SU-DHL-6 (cell line): ENCODE measurements around the gene KRT14.
"Not testable (repeated sequence)": the region's sequence is repeated elsewhere in the genome, so short reads cannot be mapped to it uniquely, and the experiment has no call there.

Experiments
- H2AFZ ChIP-seq: fragments of 200-600 bp; sonication (generic); 2 replicates; pipeline ENCODE4 v1.6.1; 2014; ENCODE audit warnings: low read depth, mild to moderate bottlenecking, moderate library complexity, mixed read lengths, antibody characterized with exemption, low read length; ENCODE audit not compliant: severe bottlenecking
- H3F3A ChIP-seq: fragments of 200-600 bp; shearing (Covaris generic); 2 replicates; pipeline ENCODE4 v1.6.0; 2016; ENCODE audit warnings: antibody characterized with exemption, mild to moderate bottlenecking; ENCODE audit not compliant: insufficient read depth
- H3K27ac ChIP-seq: fragments of 200-600 bp; sonication (generic); 2 replicates; pipeline ENCODE4 v1.5.1; 2016; ENCODE audit warnings: low read depth, mild to moderate bottlenecking, low read length, moderate library complexity, mixed read lengths
- H3K27me3 ChIP-seq: fragments of 200-600 bp; sonication (generic), shearing (Covaris generic); 2 replicates; pipeline ENCODE4 v1.6.0; 2014; ENCODE audit warnings: mild to moderate bottlenecking, low read length
- H3K36me3 ChIP-seq: fragments of 200-600 bp; sonication (generic); 2 replicates; pipeline ENCODE4 v1.6.1; 2014; ENCODE audit warnings: mild to moderate bottlenecking, low read length, mixed read lengths
- H3K4me2 ChIP-seq: fragments of 300-600, 200-600 bp; shearing (Covaris generic), sonication (generic); 2 replicates; pipeline ENCODE4 v1.6.0; 2014; ENCODE audit warnings: low read length, low read depth, mild to moderate bottlenecking; ENCODE audit not compliant: poor library complexity, severe bottlenecking
- H3K4me3 ChIP-seq: fragments of 200-600 bp; sonication (generic); 2 replicates; pipeline ENCODE4 v1.5.1; 2014; ENCODE audit warnings: antibody characterized with exemption, low read length, mild to moderate bottlenecking, mixed read lengths; ENCODE audit not compliant: insufficient read depth, poor library complexity, severe bottlenecking
- H3K79me2 ChIP-seq: fragments of 200-600 bp; sonication (generic); 2 replicates; pipeline ENCODE4 v1.6.1; 2014; ENCODE audit warnings: mild to moderate bottlenecking, low read length, moderate library complexity; ENCODE audit not compliant: insufficient read depth
- H3K9ac ChIP-seq: fragments of 200-600 bp; sonication (generic); 2 replicates; pipeline ENCODE4 v1.7.0; 2014; ENCODE audit warnings: mild to moderate bottlenecking, low read length
- H3K9me2 ChIP-seq: fragments of 200-600 bp; sonication (generic); replicated peaks from 2 replicates; pipeline ENCODE4 v1.6.1; 2014; ENCODE audit warnings: low read length; ENCODE audit not compliant: insufficient read depth
- H3K9me3 ChIP-seq: fragments of 200-600 bp; sonication (generic); 2 replicates; pipeline ENCODE4 v1.6.1; 2014; ENCODE audit warnings: low read length, mixed read lengths; ENCODE audit not compliant: insufficient read depth
- H4K20me1 ChIP-seq: fragments of 200-600 bp; sonication (generic); 2 replicates; pipeline ENCODE4 v1.6.1; 2014; ENCODE audit warnings: low read depth, mild to moderate bottlenecking, antibody characterized with exemption, low read length, moderate library complexity, mixed read lengths
- EZH2phosphoT487 ChIP-seq: fragments of 200-600 bp; sonication (generic), shearing (Covaris generic); conservative IDR thresholded peaks from 2 replicates; pipeline ENCODE4 v1.6.1; 2018; ENCODE audit warnings: mild to moderate bottlenecking, antibody characterized with exemption, low read length, moderate library complexity, mixed read lengths
- TF ChIP-seq, protein P1 (sequence below): fragments of 200-600 bp; sonication (generic); IDR thresholded peaks from one replicate; pipeline ENCODE4 v1.5.1; 2017; ENCODE audit warnings: antibody characterized with exemption, mild to moderate bottlenecking, low read length, moderate library complexity; ENCODE audit not compliant: insufficient read depth, poor library complexity, severe bottlenecking

KRT14 gene

DNA sequence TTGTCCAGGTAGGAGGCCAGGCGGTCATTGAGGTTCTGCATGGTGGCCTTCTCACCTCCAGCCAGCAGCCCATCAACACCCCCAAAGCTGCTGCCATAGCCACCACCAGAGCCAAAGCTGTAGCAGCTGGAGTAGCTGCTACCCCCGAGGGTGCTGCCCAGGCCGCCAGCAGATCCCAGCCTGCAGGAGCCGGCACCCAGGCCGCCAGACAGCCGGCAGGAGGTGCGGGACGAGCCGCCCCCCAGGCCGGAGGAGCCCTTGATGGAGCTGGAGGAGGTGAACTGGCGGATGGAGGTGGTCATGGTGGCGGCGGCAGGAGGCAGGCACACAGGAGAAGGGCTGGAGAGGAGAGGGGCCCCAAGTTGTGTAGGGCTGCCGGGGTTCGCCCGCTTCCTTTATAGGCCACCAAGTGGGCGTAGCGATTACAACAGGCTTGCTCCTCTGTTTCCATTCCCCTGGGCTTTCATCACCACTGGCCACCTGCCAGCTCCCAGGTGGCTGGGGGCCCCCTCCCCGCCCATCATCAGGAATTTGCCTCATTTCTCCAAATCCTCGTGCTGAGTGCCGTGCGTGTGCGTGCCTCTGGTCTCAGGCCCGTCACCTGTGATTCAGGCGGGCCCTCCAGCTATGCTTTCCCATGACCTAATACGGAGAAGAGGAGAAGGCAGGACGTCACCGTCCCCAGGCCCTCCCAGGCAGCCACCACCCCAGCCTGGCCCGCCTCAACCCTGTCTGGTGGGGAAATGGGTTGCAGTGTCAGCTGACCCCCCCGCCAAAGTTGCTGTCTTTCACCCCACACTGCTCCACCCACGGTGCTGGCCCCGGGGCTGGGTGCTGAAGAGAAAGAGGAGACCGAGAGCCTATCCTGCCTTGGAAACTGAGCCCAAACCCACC lies 37.8 kb upstream of the KRT14 start, which contains the start of gene KRT17:
Gene KRT17 (minus strand): TSS at position 368 of the 894 bp plus-strand sequence. CDS start 66 bp downstream, at position 302.
- H4K20me1 ChIP-seq: no peaks in the 10 kb centered on the region
- no peak for TF ChIP-seq EZH2phosphoT487
- TF ChIP-seq, protein P1, sequence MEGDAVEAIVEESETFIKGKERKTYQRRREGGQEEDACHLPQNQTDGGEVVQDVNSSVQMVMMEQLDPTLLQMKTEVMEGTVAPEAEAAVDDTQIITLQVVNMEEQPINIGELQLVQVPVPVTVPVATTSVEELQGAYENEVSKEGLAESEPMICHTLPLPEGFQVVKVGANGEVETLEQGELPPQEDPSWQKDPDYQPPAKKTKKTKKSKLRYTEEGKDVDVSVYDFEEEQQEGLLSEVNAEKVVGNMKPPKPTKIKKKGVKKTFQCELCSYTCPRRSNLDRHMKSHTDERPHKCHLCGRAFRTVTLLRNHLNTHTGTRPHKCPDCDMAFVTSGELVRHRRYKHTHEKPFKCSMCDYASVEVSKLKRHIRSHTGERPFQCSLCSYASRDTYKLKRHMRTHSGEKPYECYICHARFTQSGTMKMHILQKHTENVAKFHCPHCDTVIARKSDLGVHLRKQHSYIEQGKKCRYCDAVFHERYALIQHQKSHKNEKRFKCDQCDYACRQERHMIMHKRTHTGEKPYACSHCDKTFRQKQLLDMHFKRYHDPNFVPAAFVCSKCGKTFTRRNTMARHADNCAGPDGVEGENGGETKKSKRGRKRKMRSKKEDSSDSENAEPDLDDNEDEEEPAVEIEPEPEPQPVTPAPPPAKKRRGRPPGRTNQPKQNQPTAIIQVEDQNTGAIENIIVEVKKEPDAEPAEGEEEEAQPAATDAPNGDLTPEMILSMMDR: no peak
- H3K4me2 ChIP-seq: no peak within 1 kb of the TSS
- H3K9me3 ChIP-seq: no peaks in the 10 kb centered on the region
- H3K9ac ChIP-seq: no peak within 1 kb of the TSS
- H3F3A ChIP-seq: no peaks in the 10 kb centered on the region
- no peak within 1 kb of the TSS for H3K4me3 ChIP-seq
- H3K27me3 ChIP-seq: no peaks in the 10 kb centered on the region
- no peak within 1 kb of the TSS for H3K27ac ChIP-seq
- H3K9me2 ChIP-seq: no peaks in the 10 kb centered on the region
- no peaks in the 10 kb centered on the region for H3K36me3 ChIP-seq
- H3K79me2 ChIP-seq: no peaks in the 10 kb centered on the region
- no peak within 1 kb of the TSS for H2AFZ ChIP-seq

DNA sequence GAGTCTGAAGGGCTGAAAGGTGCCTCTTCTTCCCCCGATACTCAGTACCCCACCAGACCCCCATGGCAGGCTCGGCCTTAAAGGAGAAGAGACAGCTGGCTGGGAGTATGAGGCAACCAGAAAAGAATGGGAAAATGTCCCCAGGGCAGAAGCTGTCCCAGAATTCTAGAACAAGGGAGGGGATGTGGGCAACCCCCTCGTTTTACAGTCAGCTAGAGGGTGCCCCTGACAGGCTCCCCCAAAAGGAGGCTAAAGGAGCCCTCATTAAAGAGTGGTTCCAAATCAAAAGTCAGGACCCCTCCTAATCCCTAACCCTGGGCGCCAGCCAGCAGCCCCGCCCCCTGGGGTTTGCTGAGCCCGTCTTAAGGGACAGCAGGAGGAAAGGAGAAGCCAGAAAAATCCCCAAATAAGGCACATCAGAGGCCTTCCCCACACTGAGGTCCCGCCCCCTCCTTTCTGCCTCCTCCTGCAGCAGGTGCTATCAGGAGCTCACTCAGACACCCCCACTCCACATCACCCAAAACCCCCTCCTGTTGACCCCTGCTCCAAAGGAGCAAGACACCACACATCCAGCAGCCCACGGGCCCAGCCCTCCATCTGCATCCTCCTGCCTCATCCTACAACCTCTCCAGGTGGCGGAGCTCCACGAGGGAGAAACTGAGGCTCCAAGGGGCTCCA lies 36.6 kb upstream of the KRT14 start:
- not testable (repeated sequence) for H3K79me2 ChIP-seq, H3F3A ChIP-seq, H3K27me3 ChIP-seq, H3K4me2 ChIP-seq, H2AFZ ChIP-seq, H4K20me1 ChIP-seq, H3K9me2 ChIP-seq, H3K4me3 ChIP-seq, H3K9me3 ChIP-seq, H3K9ac ChIP-seq, H3K36me3 ChIP-seq, H3K27ac ChIP-seq

DNA sequence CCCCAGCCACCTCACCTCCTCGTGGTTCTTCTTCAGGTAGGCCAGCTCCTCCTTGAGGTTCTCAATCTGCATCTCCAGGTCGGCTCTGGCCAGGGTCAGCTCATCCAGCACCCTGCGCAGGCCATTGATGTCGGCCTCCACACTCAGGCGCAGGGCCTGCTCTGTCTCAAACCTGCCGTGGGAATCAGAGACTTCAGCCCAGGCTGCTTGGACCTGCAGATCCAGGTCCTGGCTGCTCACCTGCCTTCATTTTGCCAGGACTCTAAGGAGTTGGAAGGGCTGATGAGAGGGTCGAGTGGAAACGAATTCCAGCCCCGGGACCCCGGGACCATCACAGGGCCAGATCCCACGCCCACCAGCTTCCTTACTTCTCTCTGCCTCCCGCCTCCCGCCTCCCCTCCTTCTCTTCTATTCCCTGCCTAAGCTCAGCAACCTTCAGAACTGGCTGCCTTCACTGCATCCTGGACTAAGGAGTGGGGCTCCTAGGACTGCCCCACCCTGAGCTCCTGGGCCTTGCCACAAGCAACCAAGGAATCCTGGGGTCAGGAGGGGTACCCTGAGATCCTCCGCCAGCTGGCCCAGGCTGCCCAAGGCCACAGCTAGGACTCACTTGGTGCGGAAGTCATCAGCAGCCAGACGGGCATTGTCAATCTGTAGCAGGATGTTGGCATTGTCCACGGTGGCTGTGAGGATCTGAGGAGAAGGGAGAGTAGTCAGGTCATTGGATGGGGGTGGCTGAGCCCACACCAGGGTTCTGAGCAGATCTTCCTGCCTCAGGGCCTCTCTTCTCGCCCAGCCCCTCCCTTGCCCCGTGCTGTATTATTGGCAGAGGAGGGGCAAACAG lies 35.9 kb upstream of the KRT14 start:
- not testable (repeated sequence) for H3K4me2 ChIP-seq, H3K79me2 ChIP-seq, H3K36me3 ChIP-seq, H3K27ac ChIP-seq, H3K27me3 ChIP-seq, H3K9me3 ChIP-seq, H4K20me1 ChIP-seq, H3K9ac ChIP-seq, H3K9me2 ChIP-seq, H2AFZ ChIP-seq, H3K4me3 ChIP-seq, H3F3A ChIP-seq

DNA sequence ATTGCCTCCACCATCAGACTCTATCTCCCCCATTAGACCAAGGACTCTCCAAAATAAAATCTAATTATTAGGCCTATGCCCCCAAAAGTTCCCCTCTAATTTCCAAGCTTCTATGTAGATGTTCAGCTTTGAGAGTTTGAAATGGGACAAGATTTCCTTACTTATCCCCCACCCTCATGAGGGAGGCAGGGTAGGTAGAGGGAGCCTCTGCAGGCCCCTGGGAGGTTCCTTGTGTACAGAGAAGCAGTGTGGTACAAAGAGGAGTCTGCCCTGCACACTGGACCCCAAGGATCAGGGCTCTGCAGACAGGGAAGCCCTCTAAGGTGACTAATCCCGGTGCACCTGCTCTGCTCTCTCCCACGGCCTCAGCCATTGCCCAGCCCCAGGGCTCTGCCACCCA lies 35.2 kb upstream of the KRT14 start:
- no peak overlapping the region for H3K27ac ChIP-seq
- no peak overlapping the region for H3K4me3 ChIP-seq
- TF ChIP-seq, protein P1: no peak
- no peak for TF ChIP-seq EZH2phosphoT487
- H2AFZ ChIP-seq: no peak overlapping the region
- H3K27me3 ChIP-seq: no peaks in the 10 kb centered on the region
- no peaks in the 10 kb centered on the region for H3K9me3 ChIP-seq
- H4K20me1 ChIP-seq: no peaks in the 10 kb centered on the region
- no peaks in the 10 kb centered on the region for H3K9me2 ChIP-seq
- H3K4me2 ChIP-seq: no peak overlapping the region
- H3F3A ChIP-seq: no peaks in the 10 kb centered on the region
- H3K36me3 ChIP-seq: no peaks in the 10 kb centered on the region
- H3K9ac ChIP-seq: no peak overlapping the region
- no peaks in the 10 kb centered on the region for H3K79me2 ChIP-seq

DNA sequence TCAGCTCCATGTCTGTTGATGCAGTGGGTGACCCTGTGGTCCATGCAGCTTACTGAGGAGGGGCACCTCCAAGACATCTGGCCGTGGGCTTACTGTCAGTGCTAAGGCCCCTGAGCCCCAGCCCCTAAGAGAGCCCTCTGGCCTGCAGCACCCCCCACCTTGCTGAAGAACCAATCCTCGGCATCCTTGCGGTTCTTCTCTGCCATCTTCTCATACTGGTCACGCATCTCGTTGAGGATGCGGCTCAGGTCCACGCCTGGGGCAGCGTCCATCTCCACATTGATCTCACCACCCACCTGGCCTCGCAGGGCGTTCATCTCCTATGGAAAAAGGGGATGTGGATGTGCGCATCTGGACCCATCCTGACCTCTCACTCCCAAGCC lies 34.7 kb upstream of the KRT14 start:
- H3F3A ChIP-seq, H3K79me2 ChIP-seq, H3K9me3 ChIP-seq, H3K4me2 ChIP-seq, H3K9me2 ChIP-seq, H3K9ac ChIP-seq, H4K20me1 ChIP-seq, H2AFZ ChIP-seq, H3K36me3 ChIP-seq, H3K27ac ChIP-seq, H3K4me3 ChIP-seq, H3K27me3 ChIP-seq: not testable (repeated sequence)
